HepG2 (cell line): ENCODE measurements around the gene TMEM198. TPM values are rescaled to one million over a fixed set of nuclear protein-coding genes. Genes with fewer than 3 reads are reported as not detected.
A peak's percentile ranks its signal among the peaks of the same experiment; 100 is the strongest.

ENCODE experiments used
- DDIT3 ChIP-seq: sonication (generic); formaldehyde crosslinking; IDR thresholded peaks from 2 replicates; pipeline ENCODE4 v1.4.0; 2020; ENCODE audit warnings: mild to moderate bottlenecking, missing genetic modification reagents
- DNMT1 ChIP-seq: sonication (generic); formaldehyde crosslinking; IDR thresholded peaks from 2 replicates; pipeline ENCODE4 v1.5.1; 2020; ENCODE audit warnings: mild to moderate bottlenecking, missing genetic modification reagents
- ELK4 ChIP-seq: sonication (generic); formaldehyde crosslinking; IDR thresholded peaks from 2 replicates; pipeline ENCODE4 v1.9.0; 2021; ENCODE audit warnings: missing genetic modification reagents, borderline replicate concordance
- FOXP4 ChIP-seq: sonication (generic); formaldehyde crosslinking; IDR thresholded peaks from 2 replicates; pipeline ENCODE4 v1.4.0; 2020; ENCODE audit warnings: missing genetic modification reagents
- GATA4 ChIP-seq: sonication (generic); IDR thresholded peaks from 2 replicates; pipeline ENCODE4 v1.6.1; 2016; ENCODE audit warnings: antibody characterized with exemption, low read depth, borderline replicate concordance
- KMT2B ChIP-seq: IDR thresholded peaks from 2 replicates; pipeline ENCODE4 v1.6.1; 2016; ENCODE audit warnings: missing genetic modification reagents, missing compliant biosample characterization
- MIER3 ChIP-seq: IDR thresholded peaks from 2 replicates; pipeline ENCODE4 v1.6.1; 2016; ENCODE audit warnings: missing compliant biosample characterization, borderline replicate concordance
- MIXL1 ChIP-seq: IDR thresholded peaks from 2 replicates; pipeline ENCODE4 v1.6.1; 2016
- MTA1 ChIP-seq: sonication (generic); formaldehyde crosslinking; IDR thresholded peaks from 2 replicates; pipeline ENCODE4 v1.4.0; 2020; ENCODE audit warnings: missing genetic modification reagents, mild to moderate bottlenecking, borderline replicate concordance
- MYPOP ChIP-seq: sonication (generic); formaldehyde crosslinking; IDR thresholded peaks from 2 replicates; pipeline ENCODE4 v1.8.1; 2023; ENCODE audit warnings: mild to moderate bottlenecking, moderate library complexity, missing genetic modification reagents
- NFE2 ChIP-seq: sonication (generic); formaldehyde crosslinking; IDR thresholded peaks from 2 replicates; pipeline ENCODE4 v1.4.0; 2020; ENCODE audit warnings: missing genetic modification reagents
- NFYC ChIP-seq: IDR thresholded peaks from 2 replicates; pipeline ENCODE4 v1.6.1; 2016; ENCODE audit warnings: missing genetic modification reagents, missing compliant biosample characterization
- NKX3-1 ChIP-seq: sonication (generic); formaldehyde crosslinking; IDR thresholded peaks from 2 replicates; pipeline ENCODE4 v1.5.0; 2020; ENCODE audit warnings: missing genetic modification reagents
- SAFB2 ChIP-seq: sonication (generic); formaldehyde crosslinking; IDR thresholded peaks from 2 replicates; pipeline ENCODE4 v1.5.1; 2020; ENCODE audit warnings: missing genetic modification reagents, low read depth, mild to moderate bottlenecking, borderline replicate concordance
- SIN3B ChIP-seq: fragments of 150-350 bp; IDR thresholded peaks from 2 replicates; pipeline ENCODE4 v1.6.1; 2014; ENCODE audit warnings: low read length
- SRF ChIP-seq: IDR thresholded peaks from 2 replicates; pipeline ENCODE4 v1.6.1; 2011; ENCODE audit warnings: mild to moderate bottlenecking, low read depth, low read length, moderate library complexity
- STAG1 ChIP-seq: sonication (generic); formaldehyde crosslinking; IDR thresholded peaks from 2 replicates; pipeline ENCODE4 v1.4.0; 2020; ENCODE audit warnings: missing genetic modification reagents
- SUZ12 ChIP-seq: fragments of 150-350 bp; IDR thresholded peaks from 2 replicates; pipeline ENCODE4 v1.6.1; 2014; ENCODE audit warnings: low read depth, low read length
- WIZ ChIP-seq: sonication (generic); formaldehyde crosslinking; IDR thresholded peaks from 2 replicates; pipeline ENCODE4 v1.5.1; 2020; ENCODE audit warnings: mild to moderate bottlenecking, missing genetic modification reagents
- ZBTB8A ChIP-seq: sonication (generic); formaldehyde crosslinking; IDR thresholded peaks from 2 replicates; pipeline ENCODE4 v1.4.0; 2020; ENCODE audit warnings: mild to moderate bottlenecking, low read depth, missing genetic modification reagents, borderline replicate concordance
- ZNF335 ChIP-seq: sonication (generic); formaldehyde crosslinking; IDR thresholded peaks from 2 replicates; pipeline ENCODE4 v1.4.0; 2020; ENCODE audit warnings: missing genetic modification reagents
- ZNF446 ChIP-seq: sonication (generic); formaldehyde crosslinking; IDR thresholded peaks from 2 replicates; pipeline ENCODE4 v1.5.0; 2020; ENCODE audit warnings: mild to moderate bottlenecking, missing genetic modification reagents
- ZNF800 ChIP-seq: sonication (generic); formaldehyde crosslinking; IDR thresholded peaks from 2 replicates; pipeline ENCODE4 v1.4.0; 2020; ENCODE audit warnings: missing genetic modification reagents
- polyA plus RNA-seq, 8 experiments: library from polyadenylated mRNA; depleted of rRNA in 3 of 8; stranded (reverse) in 7 of 8; unstranded in 1 of 8; fragments of >200 nt; fragmentation: Illumina TruSeq in 4 of 8; extraction: Trizol in 4 of 8; gene quantifications; 2 replicates each; pipeline versions ENCODE4 v1.2.1 to v1.2.3, GENCODE V29; 2011 to 2016; ENCODE audit warnings: low read depth in 4 of 8, missing spikeins in 1 of 8, mixed read lengths in 1 of 8; ENCODE audit not compliant: insufficient read depth in 1 of 8
- total RNA-seq, 5 experiments: library from RNA; depleted of rRNA; stranded (reverse); fragments of >200 nt; fragmentation: Illumina TruSeq; extraction: Trizol; gene quantifications; 2 replicates each; pipeline ENCODE4 v1.2.3, GENCODE V29; 2016; ENCODE audit warnings: low read depth in 1 of 5

Gene TMEM198
- total and polyA plus RNA-seq, 2 of the 13 experiments (the other 11 are each of a cell fraction or from before 2014, with no cell fraction given) = 17.3 to 23.5 TPM

- TF ChIP-seq DDIT3 (CRISPR knock-in tag) (no peak), MIXL1 (CRISPR knock-in tag) (no peak), SUZ12 (no peak), MYPOP (no peak), KMT2B (no peak; the same call in 1 of the 2 replicates), GATA4 (peak; percentile 84; the same call in 1 of the 2 replicates), NFYC (no peak), ELK4 (CRISPR knock-in tag) (no peak), NFE2 (CRISPR knock-in tag) (no peak), ZBTB8A (CRISPR knock-in tag) (no peak), STAG1 (CRISPR knock-in tag) (no peak), ZNF335 (CRISPR knock-in tag) (no peak), MTA1 (CRISPR knock-in tag) (peak; percentile 95), NKX3-1 (peak; percentile 77; the same call in 1 of the 2 replicates), DNMT1 (CRISPR knock-in tag) (peak; percentile 31; the same call in 1 of the 2 replicates), MIER3 (CRISPR knock-in tag) (no peak; the same call in 1 of the 2 replicates), SIN3B (no peak), SRF (no peak), WIZ (CRISPR knock-in tag) (peak; percentile 76; the same call in 1 of the 2 replicates), ZNF446 (CRISPR knock-in tag) (no peak), SAFB2 (CRISPR knock-in tag) (0 out of 2 replicates have a peak, but pooled peaks have one; percentile 16), FOXP4 (peak; percentile 56; the same call in 1 of the 2 replicates), ZNF800 (CRISPR knock-in tag) (no peak)
Measured at GRCh38 chr2:219571311-219572236, 27.7 kb downstream of the TMEM198 start, which contains the start of gene OBSL1 (continued).
